ENCODE results near the gene HDAC11. TPM values are rescaled to one million over a fixed set of nuclear protein-coding genes. Genes with fewer than 3 reads are reported as not detected.

The HDAC11 gene
- total RNA-seq, 6 experiments from 2014 or later, result 8.0 to 12.4 (median 9.1) TPM

DNA sequence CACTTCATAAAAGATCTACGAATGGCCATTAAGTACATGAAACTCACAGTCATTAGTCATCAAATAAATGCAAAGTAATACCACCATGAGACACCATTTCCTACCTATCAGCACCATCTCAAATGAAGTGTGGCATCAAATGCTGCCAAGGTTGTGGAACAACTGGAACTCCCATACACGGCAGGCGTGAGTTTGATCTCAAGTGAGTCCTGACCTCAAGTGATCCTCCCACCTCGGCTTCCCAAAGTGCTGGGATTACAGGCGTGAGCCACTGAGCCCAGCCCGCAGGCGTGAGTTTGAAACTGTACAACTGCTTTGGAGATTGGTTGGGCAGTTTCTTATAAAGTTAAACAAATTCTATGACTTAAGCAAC, 28.8 kb upstream of the HDAC11 start:
- no peaks in the 10 kb centered on the region for H3K36me3 Mint-ChIP-seq (ENCODE audit: low read depth)
- DNase-seq, result peak; percentile 35
- no peaks in the 10 kb centered on the region for H3K9me3 Mint-ChIP-seq
- no peak for TF ChIP-seq CTCF (IDR thresholded peaks at IDR 0.05)
- peaks cover 15% of the 10 kb centered on the region for H3K27me3 Mint-ChIP-seq (ENCODE audit: insufficient read depth)
- peak overlapping the region; percentile 84 for H3K27ac Mint-ChIP-seq
- peaks cover 10% of the 10 kb centered on the region for H3K4me1 Mint-ChIP-seq (ENCODE audit: low read depth)
- peak overlapping the region; percentile 93 for H3K4me3 Mint-ChIP-seq

DNA sequence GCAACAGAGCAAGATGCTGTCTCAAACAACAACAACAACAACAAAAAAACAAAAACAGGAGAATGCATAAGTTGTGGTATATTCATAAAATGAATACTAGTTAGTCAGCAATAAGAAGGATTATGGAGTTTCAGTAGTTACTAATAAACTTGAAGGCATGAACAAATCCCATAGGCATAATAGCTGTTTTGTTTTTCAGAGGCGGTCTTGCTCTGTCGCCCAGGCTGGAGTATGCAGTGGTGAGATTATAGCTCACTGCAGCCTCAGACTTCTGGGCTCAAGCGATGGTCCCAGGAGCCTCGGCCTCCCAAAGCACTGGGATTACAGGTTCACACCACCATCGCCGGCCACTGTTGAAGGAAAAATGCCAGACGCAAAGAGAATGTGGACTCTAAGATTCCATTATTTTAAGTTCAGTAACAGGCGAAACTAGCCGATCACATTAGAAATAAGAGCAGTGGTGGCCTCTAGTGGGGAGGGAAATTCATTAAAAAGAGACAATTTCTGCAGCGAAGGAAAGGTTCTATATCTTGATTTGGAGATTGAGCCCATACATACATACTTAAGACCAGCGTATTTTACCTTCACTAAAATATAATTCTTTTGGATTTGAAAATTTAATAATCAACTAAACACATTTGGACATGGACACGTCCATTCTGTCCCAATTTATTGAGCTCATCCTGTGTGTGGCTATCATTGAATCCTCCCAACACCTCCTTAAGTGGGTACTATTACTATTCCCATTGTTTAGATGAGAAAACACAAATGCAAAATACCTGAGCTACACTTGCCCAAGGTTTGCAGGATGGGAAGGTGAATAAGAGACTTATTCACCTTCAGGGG, 27.4 kb upstream of the HDAC11 start:
- Mint-ChIP-seq H3K36me3 (ENCODE audit: low read depth) (no peaks in the 10 kb centered on the region), H3K4me3 (peak overlapping the region; percentile 93), H3K27me3 (ENCODE audit: insufficient read depth) (peaks cover 15% of the 10 kb centered on the region), H3K9me3 (no peaks in the 10 kb centered on the region), H3K4me1 (ENCODE audit: low read depth) (peaks cover 10% of the 10 kb centered on the region), H3K27ac (no peak overlapping the region)
- DNase-seq, result peak; percentile 56
- peak; percentile 78 for TF ChIP-seq CTCF (IDR thresholded peaks at IDR 0.05)

GRCh38 chr3:13455644-13456043, 24.5 kb upstream of the HDAC11 start:
- no peaks in the 10 kb centered on the region for H3K36me3 Mint-ChIP-seq (ENCODE audit: low read depth)
- H3K27ac Mint-ChIP-seq, result no peak overlapping the region
- no peak for DNase-seq
- H3K27me3 Mint-ChIP-seq (ENCODE audit: insufficient read depth), result peaks cover 21% of the 10 kb centered on the region
- no peak overlapping the region for H3K4me3 Mint-ChIP-seq
- H3K4me1 Mint-ChIP-seq (ENCODE audit: low read depth), result peaks cover 10% of the 10 kb centered on the region
- no peaks in the 10 kb centered on the region for H3K9me3 Mint-ChIP-seq
- no peak for TF ChIP-seq CTCF (IDR thresholded peaks at IDR 0.05)

DNA sequence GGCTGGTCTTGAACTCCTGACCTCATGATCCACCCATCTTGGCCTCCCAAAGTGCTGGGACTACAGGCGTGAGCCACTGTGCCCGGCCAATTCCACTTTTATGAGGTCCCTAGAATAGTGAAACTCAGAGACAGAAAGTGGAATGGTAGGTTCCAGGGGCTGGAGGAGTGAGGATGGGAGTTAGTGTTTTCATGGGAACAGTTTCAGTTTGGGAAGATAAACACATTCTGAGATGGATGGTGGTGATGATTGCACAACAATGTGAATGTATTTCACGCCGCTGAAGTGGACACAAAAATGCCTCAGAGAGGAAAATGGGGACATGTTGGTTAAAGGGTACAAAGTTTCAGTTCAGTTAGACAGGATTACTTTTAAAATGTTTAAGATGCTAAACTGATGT, 22.5 kb upstream of the HDAC11 start:
- Mint-ChIP-seq H3K36me3 (ENCODE audit: low read depth) (no peaks in the 10 kb centered on the region), H3K4me3 (no peak overlapping the region), H3K27me3 (ENCODE audit: insufficient read depth) (peaks cover 27% of the 10 kb centered on the region), H3K9me3 (no peaks in the 10 kb centered on the region), H3K27ac (no peak overlapping the region), H3K4me1 (ENCODE audit: low read depth) (no peaks in the 10 kb centered on the region; the same call in 1 of the 2 replicates)
- no peak for DNase-seq
- TF ChIP-seq CTCF (IDR thresholded peaks at IDR 0.05), result no peak

DNA sequence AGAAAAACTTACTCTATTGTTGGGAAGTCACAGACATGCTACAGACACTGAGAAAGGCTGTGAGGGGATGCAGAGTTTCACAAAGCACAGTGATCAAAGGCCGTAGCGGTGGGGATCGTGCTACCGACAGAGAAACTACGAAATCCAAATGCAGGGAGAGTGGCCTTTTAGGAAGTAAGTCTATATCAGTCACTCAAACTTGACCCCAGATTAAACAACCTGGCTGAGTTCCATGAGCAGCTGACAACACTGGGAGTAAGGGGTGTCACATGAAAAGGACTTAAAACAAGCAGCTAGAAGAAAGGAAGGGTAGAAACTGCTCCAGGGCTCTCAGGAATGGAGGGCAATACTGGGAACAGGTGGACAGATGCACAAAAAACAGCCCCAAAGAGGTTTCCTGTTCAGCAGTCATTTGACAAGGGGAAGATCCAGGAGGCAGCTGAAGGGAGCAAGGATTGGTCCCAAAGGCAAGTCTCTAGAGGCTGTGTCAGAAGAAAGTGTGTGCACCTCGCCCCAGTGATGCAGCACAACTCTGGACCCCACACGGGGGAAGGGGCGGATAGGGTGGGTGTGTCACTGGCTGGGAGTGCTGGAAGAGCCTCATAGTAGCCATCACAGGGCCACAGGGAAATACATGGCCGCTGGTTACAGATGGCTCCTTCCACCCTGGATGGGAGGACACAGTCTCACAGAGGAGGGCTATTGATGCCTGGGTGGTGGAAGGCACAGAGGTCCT, 20.3 kb upstream of the HDAC11 start:
- Mint-ChIP-seq H3K27ac (no peak overlapping the region), H3K27me3 (ENCODE audit: insufficient read depth) (peaks cover 26% of the 10 kb centered on the region), H3K36me3 (ENCODE audit: low read depth) (no peaks in the 10 kb centered on the region), H3K4me1 (ENCODE audit: low read depth) (no peaks in the 10 kb centered on the region; the same call in 1 of the 2 replicates), H3K9me3 (no peaks in the 10 kb centered on the region), H3K4me3 (no peak overlapping the region)
- no peak for TF ChIP-seq CTCF (IDR thresholded peaks at IDR 0.05)
- no peak for DNase-seq
